ENCODE data around the gene BDH1.
"Not testable (repeated sequence)": the region's sequence is repeated elsewhere in the genome, so short reads cannot be mapped to it uniquely, and the experiment has no call there.

GRCh38 chr3:197517922-197518683, 37.7 kb downstream of the BDH1 start:
- TF ChIP-seq CTCF, POLR2A (IDR thresholded peaks at IDR 0.05): not testable (repeated sequence)

Data from breast epithelium (tissue), 3 donors.